HG03442 (cell line): Measurements from ENCODE around the gene TPRX1.
"Not testable (repeated sequence)": the region's sequence is repeated elsewhere in the genome, so short reads cannot be mapped to it uniquely, and the experiment has no call there.

Experiments used
- ATAC-seq: cut with Tn5 transposase; IDR thresholded peaks from one replicate; pipeline ENCODE4 v1.9.1; 2021; ENCODE audit warnings: mild to moderate bottlenecking, moderate library complexity; ENCODE audit not compliant: unreplicated experiment

Gene TPRX1, protein sequence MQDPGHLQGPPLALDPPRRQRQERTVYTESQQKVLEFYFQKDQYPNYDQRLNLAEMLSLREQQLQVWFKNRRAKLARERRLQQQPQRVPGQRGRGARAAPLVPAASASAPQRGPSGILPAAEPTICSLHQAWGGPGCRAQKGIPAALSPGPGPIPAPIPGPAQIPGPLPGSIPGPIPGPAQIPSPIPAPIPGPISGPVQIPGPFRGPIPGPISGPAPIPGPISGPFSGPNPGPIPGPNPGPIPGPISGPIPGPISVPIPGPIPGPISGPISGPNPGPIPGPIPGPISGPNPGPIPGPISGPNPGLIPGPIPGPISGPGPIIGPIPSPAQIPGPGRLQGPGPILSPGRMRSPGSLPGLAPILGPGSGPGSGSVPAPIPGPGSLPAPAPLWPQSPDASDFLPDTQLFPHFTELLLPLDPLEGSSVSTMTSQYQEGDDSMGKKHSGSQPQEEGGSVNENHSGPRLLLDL

DNA sequence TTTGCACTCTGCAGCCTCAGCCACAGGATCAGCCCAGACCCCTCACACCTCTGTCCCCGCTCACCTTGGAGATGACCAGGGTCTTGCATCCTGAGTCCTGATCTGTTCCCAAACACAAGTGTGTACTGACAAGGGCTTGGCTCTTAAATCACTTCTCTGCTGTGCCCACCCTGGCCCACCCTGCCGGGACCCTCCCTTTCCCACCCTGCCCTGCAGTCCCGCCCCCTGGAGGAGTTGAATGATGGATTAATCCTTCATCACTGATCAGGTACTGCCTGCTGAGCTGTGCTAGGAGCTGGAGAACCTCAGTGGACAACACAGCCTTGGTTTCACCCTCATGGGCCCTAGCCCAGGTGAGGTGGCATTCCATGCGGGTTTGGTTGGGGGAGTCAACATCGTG, at the start of gene TPRX1:
Gene TPRX1, minus strand, starts transcription at position 101 of the 400 bp plus-strand sequence. Its CDS starts 12 bp downstream, at position 89.
- ATAC-seq: not testable (repeated sequence)

DNA sequence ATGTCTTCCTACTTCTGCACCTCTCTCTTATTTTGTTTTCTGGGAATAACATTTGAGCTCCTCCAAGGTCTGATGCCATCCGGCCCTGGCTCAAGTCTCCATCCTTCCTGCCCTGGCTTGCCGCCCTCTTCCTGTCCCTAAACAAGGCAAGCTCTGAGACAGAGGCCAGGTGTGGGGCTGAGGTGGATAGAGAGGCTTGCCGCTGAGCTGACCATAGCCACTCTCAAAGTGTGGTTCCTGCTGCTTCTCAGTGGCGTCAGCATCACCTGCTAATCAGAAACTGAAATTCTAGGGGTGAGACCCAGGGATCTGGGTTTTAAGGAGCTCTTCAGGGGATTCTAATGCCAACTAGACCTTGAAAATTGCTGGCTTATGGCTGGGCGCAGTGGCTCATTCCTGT, 48.7 kb upstream of the TPRX1 start:
- ATAC-seq: no peak

DNA sequence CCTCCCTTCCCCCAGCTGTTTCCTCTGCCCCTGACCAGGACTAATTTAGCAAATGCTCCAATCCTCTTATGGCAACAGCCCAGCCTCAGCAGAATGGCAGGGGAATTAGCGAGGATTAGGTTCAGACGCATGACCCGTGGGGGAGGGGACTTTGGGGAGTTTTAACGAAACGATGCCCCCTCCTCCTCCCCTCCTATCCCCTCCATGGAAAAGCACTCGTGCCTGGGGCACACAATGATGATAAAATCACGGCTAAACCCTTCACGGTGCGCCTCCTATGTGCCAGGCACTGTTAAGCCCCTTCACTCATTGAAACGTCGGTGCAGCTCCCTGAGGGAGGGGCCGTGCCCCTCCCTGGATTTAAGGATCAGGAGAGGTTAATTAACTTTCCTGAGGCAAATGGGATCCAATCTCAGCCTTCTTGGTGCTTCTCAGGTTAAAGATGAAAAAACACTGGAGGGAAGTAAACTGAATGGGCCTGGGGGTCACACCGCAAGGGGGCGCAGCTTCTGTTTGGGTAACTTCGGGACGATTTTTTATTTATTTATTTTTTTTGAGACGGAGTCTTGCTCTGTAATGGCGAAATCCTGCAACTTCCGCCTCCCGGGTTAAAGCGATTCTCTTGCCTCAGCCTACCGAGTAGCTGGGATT, 44.6 kb upstream of the TPRX1 start:
- no peak for ATAC-seq

DNA sequence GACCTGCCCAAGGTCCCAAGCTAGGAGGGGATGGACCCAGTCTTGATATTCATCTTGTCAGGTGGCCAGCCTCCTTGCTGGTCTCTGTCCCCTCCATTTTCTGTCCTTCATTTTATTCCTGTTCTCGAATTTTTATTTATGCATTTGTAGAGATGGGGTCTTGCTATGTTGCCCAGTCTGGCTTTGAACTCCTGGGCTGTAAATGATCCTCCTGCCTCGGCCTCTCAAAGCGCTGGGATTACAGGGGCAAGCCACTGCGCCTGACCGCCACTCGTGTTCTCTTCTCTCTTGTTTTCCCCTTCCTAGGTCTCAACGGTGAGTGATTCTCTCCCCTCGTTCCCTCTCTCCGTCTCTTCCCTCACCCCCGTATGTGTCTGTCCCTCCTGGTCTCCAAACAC, 44.1 kb upstream of the TPRX1 start:
- no peak for ATAC-seq

DNA sequence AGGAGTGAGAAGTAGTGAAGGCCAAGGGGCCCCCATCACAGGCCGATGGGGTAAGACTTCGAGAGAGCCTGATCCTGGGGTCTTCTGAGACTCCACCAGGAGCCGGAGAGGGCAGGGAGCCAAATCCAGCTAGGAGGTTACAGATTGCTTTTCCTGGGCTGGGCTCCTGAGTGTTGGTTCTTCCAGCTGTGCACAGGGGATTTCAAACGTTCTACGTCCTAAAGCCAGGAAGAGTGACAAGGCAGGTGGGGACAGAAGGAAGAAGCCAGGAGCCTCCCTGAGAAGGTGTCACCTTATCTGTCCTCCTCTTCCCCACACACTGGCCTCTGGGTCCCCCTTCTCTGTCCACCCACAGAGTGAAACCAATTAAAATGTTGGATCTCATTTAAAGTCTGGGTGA, 38.6 kb upstream of the TPRX1 start:
- ATAC-seq: no peak

DNA sequence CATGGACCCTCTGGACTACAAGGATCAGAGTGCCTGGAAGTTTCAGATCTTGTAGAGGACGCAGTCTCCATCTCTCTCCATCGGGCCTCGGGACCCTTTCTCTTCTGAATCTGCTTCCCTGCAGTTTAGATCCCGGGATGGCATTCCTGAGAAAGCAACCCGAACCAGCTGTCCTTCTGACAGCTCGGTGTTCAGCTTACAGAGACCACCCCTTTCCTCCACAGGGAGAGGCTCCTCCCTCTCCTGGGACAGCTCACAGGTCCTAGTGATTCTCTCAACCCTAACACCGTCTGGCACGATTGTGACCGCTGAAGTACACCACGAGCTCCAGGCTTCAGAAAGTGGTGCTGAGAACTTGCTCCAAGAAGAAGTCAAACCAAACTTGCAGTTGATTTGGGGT, 35.6 kb upstream of the TPRX1 start:
- ATAC-seq: no peak

DNA sequence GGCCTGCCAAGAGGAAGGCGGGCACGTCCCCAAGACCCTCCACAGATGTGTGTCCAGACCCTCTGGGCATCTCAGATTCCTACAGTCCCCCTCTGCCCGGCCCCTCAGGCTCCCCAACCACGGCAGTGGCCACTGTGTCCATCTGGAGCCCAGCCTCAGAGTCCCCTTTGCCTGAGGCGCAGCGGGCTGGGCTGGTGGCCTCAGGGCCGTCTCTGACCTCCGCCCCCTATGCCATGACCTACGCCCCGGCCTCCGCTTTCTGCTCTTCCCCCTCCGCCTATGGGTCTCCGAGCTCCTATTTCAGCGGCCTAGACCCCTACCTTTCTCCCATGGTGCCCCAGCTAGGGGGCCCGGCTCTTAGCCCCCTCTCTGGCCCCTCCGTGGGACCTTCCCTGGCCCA, 35.1 kb upstream of the TPRX1 start:
- ATAC-seq: no peak

DNA sequence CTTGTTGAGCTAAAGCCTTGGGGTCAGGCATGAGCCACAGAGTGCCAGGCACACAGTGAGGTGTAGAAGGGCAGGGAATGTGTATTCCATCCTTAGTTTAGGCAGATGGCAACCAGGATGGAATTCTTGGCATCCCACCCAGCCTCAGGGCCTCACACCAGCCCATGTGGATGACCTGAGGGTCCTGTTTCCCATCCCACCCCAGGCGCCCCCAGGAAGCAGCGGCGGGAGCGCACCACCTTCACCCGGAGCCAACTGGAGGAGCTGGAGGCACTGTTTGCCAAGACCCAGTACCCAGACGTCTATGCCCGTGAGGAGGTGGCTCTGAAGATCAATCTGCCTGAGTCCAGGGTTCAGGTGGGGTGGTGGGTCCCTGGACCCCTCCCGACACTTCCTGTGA, 31.7 kb upstream of the TPRX1 start:
- no peak for ATAC-seq

DNA sequence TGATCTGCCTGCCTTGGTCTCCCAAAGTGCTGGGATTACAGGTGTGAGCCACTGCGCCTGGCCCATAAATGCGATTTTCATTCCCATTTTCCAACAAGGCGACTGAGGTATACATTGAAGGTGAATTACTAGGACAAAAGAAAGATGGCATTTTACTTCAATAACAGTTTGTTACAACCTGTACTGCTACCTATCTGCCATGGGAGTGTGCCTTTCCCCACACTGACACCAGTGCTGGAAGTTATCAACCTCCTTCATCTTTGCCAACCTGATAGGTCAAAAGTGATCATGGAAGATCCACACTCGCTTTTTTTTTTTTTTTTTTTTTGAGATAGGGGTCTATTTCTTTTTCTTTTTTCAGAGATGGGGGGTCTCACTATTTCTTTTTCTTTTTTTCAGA, 28.4 kb upstream of the TPRX1 start:
- ATAC-seq: no peak

DNA sequence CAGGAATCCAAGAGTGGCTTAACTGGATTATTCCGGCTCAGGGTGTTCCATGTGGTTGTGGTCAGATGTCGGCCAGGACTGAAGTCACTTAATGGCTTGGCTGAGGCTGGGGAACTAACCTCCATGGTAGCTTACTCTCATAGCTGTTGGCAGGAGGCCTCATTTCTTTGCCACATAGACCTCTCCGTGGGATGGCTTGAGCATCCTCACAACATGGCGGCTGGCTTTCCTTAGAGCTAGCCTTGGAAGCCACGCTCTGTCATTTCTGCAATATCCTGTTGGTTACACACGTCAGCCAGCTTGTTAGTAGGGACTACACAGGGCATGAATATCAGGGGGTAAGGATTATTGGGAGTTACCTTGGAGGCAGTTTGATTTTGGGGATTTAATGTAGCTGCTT, 22.4 kb upstream of the TPRX1 start:
- ATAC-seq: no peak

DNA sequence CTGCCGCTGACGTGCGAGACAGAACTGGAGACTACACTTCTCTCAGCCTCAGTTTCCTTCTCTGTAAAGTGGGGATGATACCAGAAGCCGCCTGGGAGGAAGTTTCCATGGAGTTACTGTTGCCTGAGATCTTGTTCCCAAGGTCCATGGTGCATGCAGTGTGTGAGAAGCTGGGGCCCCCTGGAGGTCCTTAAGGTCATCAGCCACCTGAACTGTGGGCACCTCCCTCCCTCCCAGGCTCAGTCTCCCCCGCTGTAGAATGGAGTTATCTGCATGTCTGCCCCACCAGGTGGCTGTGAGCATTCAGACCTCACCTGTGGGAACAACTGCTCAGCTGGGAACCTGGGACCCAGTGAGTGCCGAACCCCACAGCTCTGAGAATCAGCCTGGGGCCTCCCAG, 20.0 kb upstream of the TPRX1 start:
- no peak for ATAC-seq

DNA sequence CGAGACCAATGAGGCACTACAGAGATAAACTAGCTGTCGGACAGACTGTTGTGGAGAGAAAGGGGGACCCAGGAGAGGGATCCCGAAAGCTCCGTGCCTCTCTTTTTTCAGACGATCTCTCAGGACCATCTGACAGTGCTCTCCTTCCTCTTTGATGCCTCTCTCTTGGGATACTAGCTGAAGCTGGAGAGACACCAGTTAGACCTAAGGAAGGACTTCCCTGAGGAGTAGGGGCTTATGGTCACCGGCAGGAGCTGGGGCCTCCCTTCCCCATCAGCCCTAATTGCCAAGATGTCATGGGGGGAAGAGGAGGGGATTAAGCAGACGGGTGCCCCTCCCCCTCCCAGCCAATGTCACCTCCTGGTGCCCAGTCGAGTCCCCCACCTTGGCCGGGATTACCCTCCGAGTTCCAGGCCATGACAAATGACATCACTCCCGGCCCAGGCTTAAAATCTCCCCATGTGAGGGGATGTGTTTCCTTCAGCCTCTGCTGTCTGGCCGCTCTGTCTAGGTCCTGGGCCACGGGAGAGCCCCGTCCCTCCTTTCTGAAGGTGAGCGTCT, 17.2 kb upstream of the TPRX1 start, which contains the start of gene CRX:
Gene CRX, plus strand, starts transcription at position 478 of the 561 bp plus-strand sequence. CDS start 12,507 bp downstream, outside the sequence.
- ATAC-seq: no peak

DNA sequence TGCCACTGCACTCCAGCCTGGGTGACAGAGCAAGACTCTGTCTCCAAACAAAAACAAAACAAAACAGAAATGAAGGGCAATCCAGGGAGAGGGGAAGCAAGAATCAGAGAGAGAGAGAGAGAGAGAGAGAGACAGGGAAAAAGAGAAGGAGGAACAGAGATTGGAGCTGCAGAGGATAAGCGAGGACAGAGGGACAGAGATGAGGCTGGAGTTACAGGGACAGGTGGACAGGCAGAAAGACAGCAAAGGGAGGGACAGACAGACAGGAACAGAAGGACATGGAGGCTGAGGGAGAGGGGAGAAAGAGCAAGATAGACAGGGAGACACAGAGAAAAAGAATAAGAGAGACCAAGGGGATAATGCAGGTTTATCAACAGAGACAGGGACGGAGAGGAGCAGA, 16.1 kb upstream of the TPRX1 start:
- no peak for ATAC-seq

DNA sequence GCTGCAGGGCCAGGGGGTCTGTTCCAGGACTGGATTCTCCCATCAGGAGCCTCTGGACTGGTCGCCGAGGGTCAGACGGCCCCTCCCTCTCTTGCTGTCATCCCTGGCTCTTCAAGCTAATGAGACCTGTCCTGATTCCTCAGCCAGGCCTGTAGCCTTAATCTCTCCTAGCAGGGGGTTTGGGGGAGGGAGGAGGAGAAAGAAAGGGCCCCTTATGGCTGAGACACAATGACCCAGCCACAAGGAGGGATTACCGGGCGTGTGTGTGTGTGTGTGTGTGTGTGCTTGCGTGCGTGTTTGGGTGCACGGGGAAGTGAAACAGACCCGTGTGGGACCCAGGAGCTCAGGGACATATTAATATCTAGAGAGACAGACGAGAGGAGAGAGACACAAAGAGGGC, 15.5 kb upstream of the TPRX1 start:
- ATAC-seq: no peak

DNA sequence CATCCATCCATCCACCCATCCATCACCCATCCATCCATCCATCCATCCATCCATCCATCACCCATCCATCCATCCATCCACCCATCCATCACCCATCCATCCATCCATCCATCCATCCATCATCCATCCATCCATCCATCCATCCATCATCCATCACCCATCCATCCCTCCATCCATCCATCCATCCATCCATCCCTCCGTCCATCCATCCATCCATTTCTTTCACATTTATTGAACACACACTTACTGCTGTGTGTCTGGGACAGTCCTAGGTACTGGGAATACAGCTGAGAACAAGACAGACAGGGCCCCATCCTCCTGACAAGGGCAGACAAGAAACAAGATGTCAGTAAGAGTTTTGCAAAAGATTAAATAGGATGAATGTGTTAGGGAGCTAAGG, 13.9 kb upstream of the TPRX1 start:
- ATAC-seq: not testable (repeated sequence)

DNA sequence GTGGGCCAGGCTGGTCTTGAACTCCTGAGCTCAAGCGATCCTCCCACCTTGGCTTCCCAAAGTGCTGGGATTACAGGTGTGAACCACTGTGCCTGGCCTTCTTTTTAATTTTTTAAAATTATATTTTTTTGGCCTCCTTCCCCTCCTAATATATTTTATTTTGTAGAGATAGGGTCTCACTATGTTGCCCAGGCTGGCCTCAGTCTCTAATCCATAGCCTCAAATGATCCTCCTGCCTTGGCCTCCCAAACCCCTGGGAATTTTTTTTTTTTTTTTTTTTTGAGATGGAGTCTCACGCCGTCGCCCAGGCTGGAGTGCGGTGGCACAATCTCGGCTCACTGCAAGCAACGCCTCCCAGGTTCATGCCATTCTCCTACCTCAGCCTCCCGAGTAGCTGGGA, 11.9 kb upstream of the TPRX1 start:
- not testable (repeated sequence) for ATAC-seq

DNA sequence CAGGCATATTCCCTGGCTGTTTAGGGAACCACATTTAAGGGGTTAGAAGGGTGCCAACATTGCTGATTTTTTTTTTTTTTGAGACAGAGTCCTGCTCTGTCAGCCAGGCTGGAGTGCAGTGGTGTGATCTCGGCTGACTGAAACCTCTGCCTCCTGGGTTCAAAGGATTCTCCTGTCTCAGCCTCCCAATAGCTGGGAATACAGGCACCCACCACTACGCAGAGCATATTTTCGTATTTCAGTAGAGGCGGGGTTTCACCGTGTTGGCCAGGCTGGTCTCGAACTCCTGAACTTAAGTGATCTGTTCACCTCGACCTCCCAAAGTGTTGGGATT, 9.6 kb upstream of the TPRX1 start:
- ATAC-seq: no peak

DNA sequence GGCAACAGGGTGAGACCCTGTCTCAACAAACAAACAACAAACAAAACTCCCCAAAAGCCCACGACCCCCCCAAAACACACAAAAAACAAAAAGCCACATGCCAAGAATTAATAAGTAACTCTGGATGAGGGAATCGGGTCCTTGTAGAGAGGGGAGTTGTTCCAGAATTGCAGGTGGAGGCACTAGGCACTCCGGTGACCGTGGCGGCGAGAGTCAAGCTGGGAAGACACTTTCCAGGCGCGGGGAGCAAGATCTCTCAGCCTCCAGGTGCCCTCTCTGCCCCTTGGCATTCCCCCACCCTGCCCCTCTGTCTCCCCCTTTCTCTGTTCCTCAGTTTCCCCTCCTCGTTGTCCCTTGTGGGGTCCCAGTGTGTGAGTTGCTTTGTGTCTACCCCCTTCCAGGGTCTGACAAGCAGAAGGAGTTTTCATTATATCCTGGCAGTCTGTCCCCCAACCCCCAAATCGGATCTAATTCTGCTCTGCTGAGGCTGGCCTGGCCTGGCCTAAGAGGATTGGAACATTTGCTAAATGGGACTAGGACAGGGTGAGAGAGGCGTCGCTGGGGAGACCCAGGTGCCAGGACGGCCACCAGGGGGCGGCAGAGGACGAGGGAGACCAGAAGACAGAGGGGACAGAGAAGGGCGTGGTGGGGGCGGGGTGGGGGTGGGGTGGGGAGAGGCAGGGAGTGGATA, 9.1 kb upstream of the TPRX1 start:
- no peak for ATAC-seq

DNA sequence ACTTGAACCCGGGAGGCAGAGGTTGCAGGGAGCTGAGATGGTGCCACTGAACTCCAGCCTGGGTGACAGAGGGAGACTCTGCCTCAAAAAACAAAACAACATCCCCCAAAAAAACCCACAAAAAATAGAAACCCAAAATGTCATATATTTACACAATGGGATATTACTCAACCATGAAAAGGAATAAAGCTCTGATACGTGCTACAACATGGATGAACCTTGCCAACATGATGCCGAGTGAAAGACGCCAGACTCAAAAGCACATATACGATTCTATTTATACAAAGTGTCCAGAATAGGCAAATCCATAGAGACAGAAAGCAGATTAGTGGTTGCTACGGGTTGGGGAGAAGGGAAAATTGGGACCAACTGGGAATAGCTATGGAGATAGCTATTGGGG, 2.1 kb upstream of the TPRX1 start:
- no peak for ATAC-seq

DNA sequence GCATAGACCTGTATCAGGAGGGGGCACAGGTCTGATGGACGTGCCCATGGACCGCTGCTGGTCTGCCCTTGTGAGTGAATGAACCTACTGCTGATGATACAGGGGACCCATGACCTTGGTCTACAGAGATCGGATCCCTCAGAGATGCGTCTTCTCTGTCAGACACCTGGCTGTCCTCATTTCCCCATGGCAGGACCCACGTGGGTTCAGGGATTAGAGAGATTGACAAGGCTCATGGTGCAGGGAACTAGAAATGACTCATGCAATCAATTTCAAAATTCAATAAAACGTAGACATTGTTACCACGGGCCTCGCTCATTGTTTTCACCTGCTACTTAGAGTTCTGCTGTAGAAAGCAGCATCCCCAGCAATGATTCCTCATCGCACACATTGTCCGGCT, 962 bp upstream of the TPRX1 start:
- ATAC-seq: no peak

DNA sequence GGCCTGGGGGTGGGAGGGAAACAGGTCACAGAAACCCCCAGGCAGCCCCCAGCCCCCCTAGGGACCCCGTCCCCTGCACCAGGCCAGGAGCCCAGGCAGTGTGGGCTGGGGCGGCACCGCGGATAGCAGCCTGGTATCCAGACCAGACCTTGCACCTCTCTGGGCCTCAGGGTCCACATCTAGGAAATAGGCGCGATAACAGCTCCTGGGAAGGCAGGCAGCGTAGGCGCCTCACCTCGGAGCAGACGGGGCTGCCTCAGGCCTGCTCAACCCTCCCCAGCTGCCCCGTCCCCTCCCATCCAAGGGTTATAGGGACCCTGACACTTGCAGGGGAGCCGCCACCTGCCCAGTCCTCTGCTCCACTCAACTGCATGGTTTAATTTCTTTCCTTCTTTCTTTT, 680 bp downstream of the TPRX1 start:
- ATAC-seq: not testable (repeated sequence)

DNA sequence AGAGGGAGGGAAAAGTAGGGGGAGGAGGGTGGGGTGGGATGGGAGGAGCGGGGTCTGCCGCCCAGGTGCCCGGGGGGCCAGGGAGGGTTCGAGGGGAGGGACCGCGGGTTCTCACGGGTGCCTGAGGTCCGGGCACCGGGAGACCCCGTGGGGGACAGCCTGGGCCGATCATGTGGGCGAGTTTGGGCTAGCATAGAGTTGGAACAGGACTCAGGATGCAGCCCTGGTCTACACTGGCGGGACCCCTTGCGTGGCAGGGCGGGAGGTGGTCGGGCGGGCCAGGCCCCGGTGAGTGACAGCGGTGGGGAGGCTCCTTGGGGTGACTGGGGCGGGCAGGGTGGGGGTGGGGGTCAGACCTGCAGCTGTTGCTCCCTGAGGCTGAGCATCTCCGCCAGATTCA, 1.2 kb downstream of the TPRX1 start:
- not testable (repeated sequence) for ATAC-seq
